ENCODE results near the gene NNT.
"Not testable (repeated sequence)": the region's sequence is repeated elsewhere in the genome, so short reads cannot be mapped to it uniquely, and the experiment has no call there.

The NNT gene

DNA sequence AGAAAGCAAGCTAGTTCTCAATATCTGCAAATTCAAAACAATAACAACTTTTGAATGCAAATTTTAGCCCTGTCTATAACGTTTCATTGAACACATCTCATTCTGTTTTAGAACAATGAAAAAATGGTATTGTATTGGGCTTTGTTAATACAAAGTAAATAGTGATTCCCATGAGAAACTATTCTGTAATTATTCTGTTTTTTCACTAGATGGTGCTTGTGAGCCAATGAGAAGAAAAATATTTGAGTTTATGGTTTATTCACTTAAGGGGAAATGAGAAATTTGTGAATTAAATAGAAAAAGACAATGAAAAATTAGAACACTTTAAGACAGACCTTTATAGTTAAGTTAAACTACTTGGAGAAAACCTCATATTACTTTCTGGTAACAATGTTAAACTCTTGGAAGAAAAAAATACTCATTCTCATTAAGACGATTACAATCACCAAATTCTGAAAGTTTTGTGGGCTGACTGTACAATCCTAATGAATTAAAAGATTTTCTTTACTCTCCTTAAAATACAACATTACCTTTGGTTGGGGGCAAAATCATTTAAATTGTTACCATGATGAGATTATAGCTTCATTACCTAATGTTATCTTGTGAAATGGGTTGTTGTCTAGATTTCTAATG lies 127.0 kb downstream of the NNT start:
- H3K4me3 ChIP-seq (ENCODE audit: low read depth, low read length) = no peak overlapping the region
- no peaks in the 10 kb centered on the region for H3K36me3 ChIP-seq (replicated peaks)
- no peak for DNase-seq
- TF ChIP-seq, protein P1, sequence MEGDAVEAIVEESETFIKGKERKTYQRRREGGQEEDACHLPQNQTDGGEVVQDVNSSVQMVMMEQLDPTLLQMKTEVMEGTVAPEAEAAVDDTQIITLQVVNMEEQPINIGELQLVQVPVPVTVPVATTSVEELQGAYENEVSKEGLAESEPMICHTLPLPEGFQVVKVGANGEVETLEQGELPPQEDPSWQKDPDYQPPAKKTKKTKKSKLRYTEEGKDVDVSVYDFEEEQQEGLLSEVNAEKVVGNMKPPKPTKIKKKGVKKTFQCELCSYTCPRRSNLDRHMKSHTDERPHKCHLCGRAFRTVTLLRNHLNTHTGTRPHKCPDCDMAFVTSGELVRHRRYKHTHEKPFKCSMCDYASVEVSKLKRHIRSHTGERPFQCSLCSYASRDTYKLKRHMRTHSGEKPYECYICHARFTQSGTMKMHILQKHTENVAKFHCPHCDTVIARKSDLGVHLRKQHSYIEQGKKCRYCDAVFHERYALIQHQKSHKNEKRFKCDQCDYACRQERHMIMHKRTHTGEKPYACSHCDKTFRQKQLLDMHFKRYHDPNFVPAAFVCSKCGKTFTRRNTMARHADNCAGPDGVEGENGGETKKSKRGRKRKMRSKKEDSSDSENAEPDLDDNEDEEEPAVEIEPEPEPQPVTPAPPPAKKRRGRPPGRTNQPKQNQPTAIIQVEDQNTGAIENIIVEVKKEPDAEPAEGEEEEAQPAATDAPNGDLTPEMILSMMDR (IDR thresholded peaks at IDR 0.05; ENCODE audit: low read depth, low read length, missing control alignments) = peak; percentile 26
- H3K27me3 ChIP-seq (replicated peaks) = no peaks in the 10 kb centered on the region
- in situ Hi-C loops (cut with HindIII; ENCODE audit: low pct_ligation_motif_present, low sequenced_read_pairs) = no loop called here
- H3K27ac ChIP-seq = no peak overlapping the region

DNA sequence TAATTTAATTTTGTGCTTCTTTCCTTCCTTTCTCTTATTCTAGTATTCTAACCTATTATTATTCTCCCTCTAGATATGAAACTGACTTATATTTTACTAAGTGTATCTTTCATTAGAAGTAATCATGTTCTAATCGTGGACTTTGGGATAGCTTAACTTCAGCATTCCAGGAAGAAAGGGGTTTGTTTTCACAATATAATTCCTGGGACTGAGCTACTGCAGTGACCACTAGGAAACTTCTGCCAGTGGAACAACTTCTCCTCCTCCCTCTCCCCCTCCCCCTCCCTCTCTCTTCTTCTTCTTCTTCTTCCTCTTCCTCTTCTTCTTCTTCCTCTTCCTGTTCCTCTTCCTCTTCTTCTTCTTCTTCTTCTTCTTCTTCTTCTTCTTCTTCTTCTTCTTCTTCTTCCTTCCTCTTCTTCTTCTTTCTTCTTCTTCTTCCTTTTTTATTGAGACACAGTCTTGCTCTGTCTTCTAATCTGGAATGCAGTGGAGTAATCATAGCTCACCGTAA lies 127.9 kb downstream of the NNT start:
- no peak for DNase-seq
- no peaks in the 10 kb centered on the region for H3K36me3 ChIP-seq (replicated peaks)
- no peak overlapping the region for H3K27ac ChIP-seq
- H3K4me3 ChIP-seq (ENCODE audit: low read depth, low read length) = no peak overlapping the region
- TF ChIP-seq, protein P1 (IDR thresholded peaks at IDR 0.05; ENCODE audit: low read depth, low read length, missing control alignments) = no peak
- no peaks in the 10 kb centered on the region for H3K27me3 ChIP-seq (replicated peaks)
- in situ Hi-C loops (cut with HindIII; ENCODE audit: low pct_ligation_motif_present, low sequenced_read_pairs) = no loop called here

DNA sequence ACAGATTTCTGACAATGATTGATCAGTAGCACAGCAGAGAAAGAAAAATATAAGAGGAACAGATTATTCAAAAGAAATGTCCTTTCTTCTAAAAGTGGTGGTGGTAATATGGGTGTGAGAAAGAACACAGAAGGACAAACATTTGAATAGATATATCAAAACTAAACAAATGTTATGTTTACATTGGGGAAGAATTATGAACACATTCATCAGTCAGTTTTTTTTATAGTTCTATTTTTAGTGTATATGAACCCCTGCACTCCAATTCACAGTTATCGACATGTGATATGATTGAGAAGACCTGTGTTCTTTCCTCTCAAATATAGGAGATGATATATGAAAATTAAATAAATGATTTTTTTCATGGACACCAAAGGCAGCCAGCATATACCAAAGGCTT lies 128.6 kb downstream of the NNT start:
- in situ Hi-C loops (cut with HindIII; ENCODE audit: low pct_ligation_motif_present, low sequenced_read_pairs) = no loop called here
- Histone ChIP-seq H3K27me3 (replicated peaks) (no peaks in the 10 kb centered on the region), H3K36me3 (replicated peaks) (no peaks in the 10 kb centered on the region), H3K4me3 (ENCODE audit: low read depth, low read length) (no peak overlapping the region), H3K27ac (no peak overlapping the region)
- TF ChIP-seq, protein P1 (IDR thresholded peaks at IDR 0.05; ENCODE audit: low read depth, low read length, missing control alignments) = no peak
- no peak for DNase-seq

DNA sequence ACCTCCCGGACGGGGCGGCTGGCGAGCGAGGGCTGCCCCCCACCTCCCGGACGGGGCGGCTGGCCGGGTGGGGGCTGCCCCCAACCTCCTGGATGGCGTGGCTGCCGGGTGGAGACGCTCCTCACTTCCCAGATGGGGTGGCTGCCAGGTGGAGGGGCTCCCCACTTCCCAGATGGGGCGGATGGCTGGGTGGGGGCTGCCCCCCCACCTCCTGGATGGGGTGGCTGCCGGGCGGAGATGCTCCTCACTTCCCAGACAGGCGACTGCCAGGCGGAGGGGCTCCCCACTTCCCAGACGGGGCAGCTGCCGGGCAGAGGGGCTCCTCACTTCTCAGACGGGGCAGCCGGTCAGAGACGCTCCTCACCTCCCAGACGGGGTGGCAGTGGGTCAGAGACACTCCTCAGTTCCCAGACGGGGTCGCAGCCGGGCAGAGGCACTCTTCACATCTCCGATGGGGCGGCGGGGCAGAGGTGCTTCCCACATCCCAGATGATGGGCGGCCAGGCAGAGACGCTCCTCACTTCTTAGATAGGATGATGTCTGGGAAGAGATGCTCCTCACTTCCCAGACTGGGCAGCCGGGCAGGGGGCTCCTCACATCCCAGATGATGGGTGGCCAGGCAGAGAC lies 143.1 kb downstream of the NNT start:
- H3K27me3 ChIP-seq (replicated peaks); DNase-seq; in situ Hi-C loops (cut with HindIII; ENCODE audit: low pct_ligation_motif_present, low sequenced_read_pairs); H3K36me3 ChIP-seq (replicated peaks); H3K4me3 ChIP-seq (ENCODE audit: low read depth, low read length); H3K27ac ChIP-seq: not testable (repeated sequence)

DNA sequence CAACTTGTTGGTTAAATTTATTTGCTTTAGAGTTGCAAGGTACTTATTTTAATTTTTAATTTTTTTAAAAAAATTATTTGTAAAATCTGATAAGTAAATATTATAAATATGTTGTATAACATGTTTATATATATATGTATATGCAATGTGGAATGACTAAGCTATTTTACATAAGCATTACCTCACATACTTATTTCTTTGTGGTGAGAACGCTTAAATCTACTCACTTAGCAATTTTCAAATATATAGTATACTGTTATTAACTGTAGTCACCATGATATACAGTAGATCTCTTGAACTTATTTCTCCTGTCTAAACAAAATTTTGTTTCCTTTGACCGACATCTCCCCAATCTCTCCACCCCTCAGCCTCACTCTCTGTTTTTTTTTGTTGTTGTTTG lies 147.8 kb downstream of the NNT start:
- no peak overlapping the region for H3K27ac ChIP-seq
- no peaks in the 10 kb centered on the region for H3K27me3 ChIP-seq (replicated peaks)
- TF ChIP-seq, protein P1 (IDR thresholded peaks at IDR 0.05; ENCODE audit: low read depth, low read length, missing control alignments) = no peak
- H3K4me3 ChIP-seq (ENCODE audit: low read depth, low read length) = no peak overlapping the region
- DNase-seq = no peak
- in situ Hi-C loops (cut with HindIII; ENCODE audit: low pct_ligation_motif_present, low sequenced_read_pairs) = no loop called here
- H3K36me3 ChIP-seq (replicated peaks) = no peaks in the 10 kb centered on the region

DNA sequence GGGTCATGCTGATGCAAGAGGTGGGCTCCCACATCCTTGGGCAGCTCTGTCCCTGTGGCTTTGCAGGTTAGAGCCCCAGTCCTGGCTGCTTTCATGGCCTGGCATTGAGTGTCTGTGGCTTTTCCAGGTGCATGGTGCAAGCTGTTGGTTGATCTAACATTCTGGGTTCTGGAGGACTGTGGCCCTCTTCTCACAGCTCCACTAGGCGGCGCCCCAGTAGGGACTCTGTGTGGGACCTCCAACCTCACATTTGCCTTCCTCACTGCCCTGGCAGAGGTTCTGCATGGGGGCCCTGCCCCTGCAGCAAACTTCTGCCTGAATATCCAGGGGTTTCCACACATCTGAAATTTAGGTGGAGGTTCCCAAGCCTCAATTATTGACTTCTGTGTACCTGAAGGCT lies 150.1 kb downstream of the NNT start:
- Histone ChIP-seq H3K27me3 (replicated peaks) (no peaks in the 10 kb centered on the region), H3K4me3 (ENCODE audit: low read depth, low read length) (no peak overlapping the region), H3K36me3 (replicated peaks) (no peaks in the 10 kb centered on the region), H3K27ac (no peak overlapping the region)
- TF ChIP-seq, protein P1 (IDR thresholded peaks at IDR 0.05; ENCODE audit: low read depth, low read length, missing control alignments) = no peak
- no peak for DNase-seq
- in situ Hi-C loops (cut with HindIII; ENCODE audit: low pct_ligation_motif_present, low sequenced_read_pairs) = no loop called here

All from brain microvascular endothelial cell (primary cell).